ENCODE measurements around the gene UPK3BL2.
"Not testable (repeated sequence)": the region's sequence is repeated elsewhere in the genome, so short reads cannot be mapped to it uniquely, and the experiment has no call there.

The UPK3BL2 gene

GRCh38 chr7:102543596-102543995 is at the start of gene UPK3BL2:
Gene UPK3BL2 (minus strand): TSS chr7:102543696. CDS start chr7:102543636, 60 bp downstream.
- not testable (repeated sequence) for DNase-seq

- DNase-seq, result not testable (repeated sequence)
Observed at GRCh38 chr7:102592477-102593019, 49.1 kb upstream of the UPK3BL2 start.

DNA sequence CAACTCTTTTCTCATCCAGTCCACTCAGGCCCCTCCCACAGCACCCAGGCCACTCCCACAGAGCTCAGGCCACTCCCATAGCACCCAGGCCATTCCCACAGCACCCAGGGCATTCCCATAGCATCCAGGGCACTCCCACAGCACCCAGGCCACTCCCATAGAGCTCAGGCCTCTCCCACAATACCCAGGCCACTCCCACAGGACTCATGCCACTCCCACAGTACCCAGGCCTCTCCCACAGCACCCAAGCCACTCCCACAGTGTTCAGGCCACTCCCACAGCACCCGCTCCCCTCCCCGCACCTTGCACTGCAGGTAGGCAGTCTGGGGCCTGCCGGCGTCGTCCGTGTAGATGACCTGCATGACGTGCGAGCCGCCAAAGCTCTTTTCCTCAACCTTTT is 46.4 kb upstream of the UPK3BL2 start:
- not testable (repeated sequence) for DNase-seq

GRCh38 chr7:102583495-102583894 is 40.0 kb upstream of the UPK3BL2 start:
- DNase-seq, result not testable (repeated sequence)

DNA sequence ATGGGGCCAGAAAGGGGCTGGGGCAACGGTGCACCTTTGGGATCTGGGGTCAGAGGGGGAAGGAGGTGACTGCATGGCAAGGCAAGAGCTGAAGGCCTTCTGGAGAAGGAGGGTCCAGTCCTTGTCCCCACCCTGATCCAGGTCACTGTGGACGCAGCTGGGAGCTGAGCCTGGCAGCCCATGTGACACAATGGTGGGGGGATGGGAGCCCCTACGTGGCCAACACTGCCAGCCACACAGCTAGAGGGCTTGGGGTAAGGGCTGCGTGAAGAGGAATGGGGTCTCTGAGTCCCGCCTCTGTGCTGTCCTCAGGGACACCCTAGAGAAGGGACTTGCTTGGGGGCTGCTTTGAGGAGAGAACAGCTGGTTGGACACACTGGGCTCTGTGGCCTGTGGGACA is 38.2 kb upstream of the UPK3BL2 start:
- DNase-seq, result not testable (repeated sequence)

DNA sequence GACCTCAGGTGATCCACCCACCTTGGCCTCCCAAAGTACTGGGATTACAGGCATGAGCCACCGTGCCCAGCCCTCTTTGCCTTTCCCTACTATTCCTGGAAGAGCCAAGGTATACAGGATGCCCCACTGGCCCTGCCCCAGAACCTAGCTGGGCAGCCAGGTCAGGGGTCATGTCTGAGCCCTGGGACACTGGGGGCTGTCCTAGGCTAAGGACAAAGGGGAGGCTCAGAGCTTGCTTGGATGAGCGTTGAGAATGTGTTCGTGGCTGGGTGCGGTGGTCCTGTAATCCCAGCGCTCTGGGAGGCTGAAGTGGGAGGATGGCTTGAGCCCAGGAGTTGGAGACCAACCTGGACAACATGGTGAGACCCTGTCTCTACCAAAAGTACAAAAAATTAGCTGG is 35.0 kb upstream of the UPK3BL2 start:
- DNase-seq, result not testable (repeated sequence)

GRCh38 chr7:102577315-102578240 is 34.1 kb upstream of the UPK3BL2 start:
- not testable (repeated sequence) for DNase-seq

GRCh38 chr7:102576363-102576762 is 32.9 kb upstream of the UPK3BL2 start:
- not testable (repeated sequence) for DNase-seq

DNA sequence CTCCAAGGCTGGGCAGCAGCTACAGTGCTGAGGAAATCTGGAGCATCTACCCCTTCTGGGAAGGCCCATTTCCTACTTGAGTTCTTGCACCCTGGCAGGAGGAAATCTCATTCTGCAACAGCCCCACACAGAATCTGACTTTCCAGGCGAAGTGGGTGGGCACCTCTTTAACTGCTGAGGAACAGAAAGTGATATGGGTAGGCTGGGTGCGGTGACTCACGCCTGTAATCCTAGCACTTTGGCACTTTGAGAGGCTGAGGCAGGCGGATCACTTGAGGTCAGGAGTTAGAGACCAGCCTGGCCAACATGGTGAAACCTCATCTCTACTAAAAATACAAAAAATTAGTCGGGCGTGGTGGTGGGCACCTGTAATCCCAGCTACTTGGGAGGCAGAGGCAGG is 31.1 kb upstream of the UPK3BL2 start:
- DNase-seq, result not testable (repeated sequence)

DNA sequence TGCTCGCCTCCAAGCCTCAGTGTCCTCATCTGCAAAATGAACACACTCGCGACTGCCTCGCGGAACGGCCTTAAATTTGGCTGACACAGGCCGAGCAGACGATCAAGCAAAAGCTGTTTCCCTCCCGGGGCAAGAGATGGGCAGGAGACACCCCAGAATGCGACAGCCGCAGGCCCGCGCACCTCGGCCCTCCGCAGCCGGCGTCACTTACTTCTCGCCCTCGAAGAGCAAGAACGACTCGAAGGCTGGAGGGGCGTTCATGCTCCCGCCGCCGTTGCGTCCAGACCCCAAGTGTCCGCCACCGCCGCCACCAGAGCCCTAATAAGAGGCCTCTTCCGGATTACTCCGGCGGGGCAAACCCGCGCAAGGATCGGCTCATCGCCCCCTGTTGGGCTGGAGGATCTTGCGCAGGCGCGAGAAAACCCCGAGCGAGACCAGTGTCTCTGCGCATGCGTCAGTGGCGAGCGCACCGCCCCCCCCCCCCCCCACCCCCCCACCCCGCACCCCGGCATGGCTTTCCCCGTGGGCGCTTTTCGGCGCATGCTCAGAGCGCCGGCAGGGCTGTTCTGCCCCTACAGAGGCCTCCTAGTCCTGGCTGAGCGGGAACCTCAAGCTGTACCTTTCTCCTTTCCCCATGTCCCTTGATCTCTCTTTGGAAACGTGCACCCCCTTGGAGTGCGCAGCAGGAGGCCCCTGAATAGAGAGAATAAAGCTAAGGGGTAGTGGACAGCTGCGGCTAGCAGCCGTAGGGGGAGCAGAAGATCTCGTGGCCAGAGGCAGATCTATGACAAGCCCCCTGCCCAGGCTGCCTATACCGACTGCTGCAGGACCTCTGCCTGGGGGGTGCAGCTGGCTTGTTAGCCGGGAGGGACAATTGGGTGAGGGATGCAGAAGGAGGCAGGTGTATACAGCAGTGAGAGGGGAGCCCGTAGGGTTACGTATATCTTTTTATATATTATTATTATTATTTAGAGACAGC is 29.1 kb upstream of the UPK3BL2 start, which contains the start of gene POLR2J3:
Gene POLR2J3 (minus strand): TSS at position 323 of the 979 bp plus-strand sequence. CDS start 62 bp downstream, at position 261.
- DNase-seq, result not testable (repeated sequence)

GRCh38 chr7:102568620-102569019 is 25.1 kb upstream of the UPK3BL2 start:
- not testable (repeated sequence) for DNase-seq

GRCh38 chr7:102550808-102551422 is 7.4 kb upstream of the UPK3BL2 start, which contains the start of gene SPDYE2:
Gene SPDYE2 (plus strand): TSS chr7:102551226. CDS start chr7:102553256, 2,030 bp downstream.
- DNase-seq, result not testable (repeated sequence)

GRCh38 chr7:102546353-102546752 is 2.9 kb upstream of the UPK3BL2 start:
- not testable (repeated sequence) for DNase-seq

DNA sequence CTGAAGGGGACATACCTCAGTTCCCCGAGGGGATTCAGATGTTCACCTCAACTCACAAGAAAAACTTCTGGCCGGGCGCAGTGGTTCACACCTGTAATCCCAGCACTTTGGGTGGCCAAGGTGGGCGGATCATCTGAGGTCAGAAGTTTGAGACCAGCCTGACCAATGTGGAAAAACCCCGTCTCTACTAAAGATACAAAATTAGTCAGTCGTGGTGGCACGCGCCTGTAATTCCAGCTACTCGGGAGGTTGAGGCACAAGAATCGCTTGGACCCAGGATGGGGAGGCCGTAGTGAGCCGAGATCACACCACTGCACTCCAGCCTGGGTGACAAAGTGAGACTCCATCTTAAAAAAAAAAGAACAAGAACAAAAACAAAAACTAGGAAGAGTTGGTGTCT is 1.8 kb upstream of the UPK3BL2 start:
- DNase-seq, result not testable (repeated sequence)

- not testable (repeated sequence) for DNase-seq
Observed at GRCh38 chr7:102544372-102544771, 876 bp upstream of the UPK3BL2 start.

GRCh38 chr7:102542771-102543170 is 725 bp downstream of the UPK3BL2 start:
- not testable (repeated sequence) for DNase-seq

GRCh38 chr7:102542083-102542482 is 1.4 kb downstream of the UPK3BL2 start:
- DNase-seq, result not testable (repeated sequence)

- not testable (repeated sequence) for DNase-seq
Observed at GRCh38 chr7:102540604-102541003, 2.9 kb downstream of the UPK3BL2 start.

DNA sequence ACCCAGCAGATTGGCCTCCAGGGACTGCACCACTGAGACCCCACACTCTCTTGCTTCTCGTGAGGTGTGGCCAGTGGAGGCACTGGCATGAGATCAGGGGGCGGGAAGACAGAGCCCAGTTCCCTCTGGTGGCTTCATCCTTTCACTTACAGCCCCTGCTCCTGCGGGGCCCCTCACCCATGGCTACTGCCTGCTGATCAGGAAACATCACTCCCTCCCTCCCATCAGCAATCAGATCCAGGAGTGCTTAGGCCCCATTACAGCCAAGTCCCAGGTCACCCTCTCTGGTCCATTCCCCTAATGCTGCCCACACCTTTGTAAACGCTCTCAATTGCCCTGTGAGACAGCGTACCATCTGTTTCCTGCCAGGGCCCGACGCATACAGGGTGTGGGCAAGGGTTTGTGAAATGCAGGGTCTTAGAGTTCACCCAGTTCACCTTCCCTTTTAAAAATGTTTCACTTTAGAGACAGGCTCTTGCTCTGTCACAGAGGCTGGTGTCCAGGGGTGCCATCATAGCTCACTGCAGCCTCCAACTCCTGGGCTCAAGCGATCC is 8.4 kb downstream of the UPK3BL2 start:
- not testable (repeated sequence) for DNase-seq

DNA sequence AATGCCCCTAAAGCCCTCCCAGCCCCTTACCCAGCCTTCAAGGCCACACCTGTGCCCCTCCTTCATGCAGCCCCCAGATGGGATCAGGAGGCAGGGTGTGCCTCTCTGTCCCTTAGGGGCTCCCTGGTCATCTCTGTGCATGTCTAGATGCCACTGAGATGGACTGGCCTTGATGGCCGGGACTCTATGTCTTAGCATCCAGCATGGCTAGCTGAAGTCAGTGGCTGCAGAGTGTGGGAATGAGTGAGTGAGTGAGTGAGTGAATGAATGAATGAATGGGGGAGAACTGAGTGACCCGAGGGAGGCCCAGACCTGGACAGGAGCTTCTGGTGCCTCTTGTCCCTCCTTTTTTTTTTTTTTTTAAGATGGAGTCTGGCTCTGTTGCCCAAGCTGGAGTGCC is 11.4 kb downstream of the UPK3BL2 start:
- DNase-seq, result not testable (repeated sequence)

DNA sequence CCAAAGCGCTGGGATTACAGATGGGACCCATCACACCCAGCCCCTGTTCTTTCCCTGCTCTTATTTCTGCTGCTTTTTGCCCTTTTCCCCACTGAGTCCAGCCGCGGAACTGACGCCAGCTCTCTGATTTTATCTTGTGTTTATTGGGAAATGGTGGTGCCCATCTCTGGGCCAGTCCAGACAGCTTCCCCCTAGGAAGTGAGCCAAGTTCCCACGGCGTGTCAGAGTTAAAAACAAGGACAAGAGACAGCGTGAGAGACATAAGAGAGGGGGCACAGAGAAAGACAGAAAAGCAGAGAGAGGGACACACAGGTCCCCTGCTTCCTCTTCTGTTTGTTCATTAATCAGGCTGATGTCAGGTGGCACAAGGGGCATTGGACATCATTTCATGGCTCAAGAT is 11.9 kb downstream of the UPK3BL2 start:
- not testable (repeated sequence) for DNase-seq

Data from NCI-H2029 (cell line).